ENCODE data around the gene ENPEP. TPM values are rescaled to one million over a fixed set of nuclear protein-coding genes. Genes with fewer than 3 reads are reported as not detected.
"Not testable (repeated sequence)": the region's sequence is repeated elsewhere in the genome, so short reads cannot be mapped to it uniquely, and the experiment has no call there.

The ENPEP gene
- total RNA-seq = 1 to 10 TPM; 2.0 to 6.6 (median 2.4) TPM

- TF ChIP-seq POLR2A (IDR thresholded peaks at IDR 0.05) = no peak
- no peak for TF ChIP-seq CTCF (IDR thresholded peaks at IDR 0.05)
- Histone ChIP-seq H3K9me3 (no peaks in the 10 kb centered on the region), H3K27ac (peak within 1 kb of the TSS in 1 of 3 donors; percentile 33), H3K27me3 (no peaks in the 10 kb centered on the region), H3K4me3 (replicated peaks in 1 of 3) (peak within 1 kb of the TSS in 1 of 3 donors; percentile 12), H3K4me1 (no peaks in the 10 kb centered on the region), H3K36me3 (no peaks in the 10 kb centered on the region)
- DNase-seq = no peak
- WGBS, 2 donors = 44% methylated on average over 35 to 38 of the region's 39 CpGs
- intact Hi-C loops (cut with DNase I) = no loop called here
These were observed at the start of gene ENPEP for GRCh38 chr4:110475881-110476818. Gene ENPEP, plus strand, starts transcription at chr4:110476155. Its CDS starts 260 bp downstream, at chr4:110476415.

GRCh38 chr4:110431805-110432204, 44.1 kb upstream of the ENPEP start:
- H3K27ac ChIP-seq; H3K4me1 ChIP-seq; DNase-seq; H3K36me3 ChIP-seq; H3K27me3 ChIP-seq; intact Hi-C loops (cut with DNase I); H3K9me3 ChIP-seq; H3K4me3 ChIP-seq (replicated peaks in 1 of 3): not testable (repeated sequence)
- 52 to 67% methylated on average over 2 of the region's 2 CpGs for WGBS, 2 donors

GRCh38 chr4:110437292-110437691, 38.7 kb upstream of the ENPEP start:
- H3K27ac ChIP-seq; H3K4me3 ChIP-seq (replicated peaks in 1 of 3); DNase-seq; intact Hi-C loops (cut with DNase I); H3K27me3 ChIP-seq; H3K4me1 ChIP-seq; H3K9me3 ChIP-seq; H3K36me3 ChIP-seq: not testable (repeated sequence)
- 66 to 76% methylated on average over 3 of the region's 3 CpGs for WGBS, 2 donors

- DNase-seq = not testable (repeated sequence)
These were observed 36.7 kb upstream of the ENPEP start for GRCh38 chr4:110439209-110439608.

GRCh38 chr4:110442309-110442708, 33.6 kb upstream of the ENPEP start:
- WGBS, 2 donors = 67 to 84% methylated on average over 2 of the region's 2 CpGs
- Histone ChIP-seq H3K9me3 (no peaks in the 10 kb centered on the region), H3K4me1 (no peaks in the 10 kb centered on the region), H3K27ac (no peak overlapping the region), H3K36me3 (no peaks in the 10 kb centered on the region), H3K27me3 (no peaks in the 10 kb centered on the region), H3K4me3 (replicated peaks in 1 of 3) (no peak overlapping the region)
- TF ChIP-seq POLR2A (IDR thresholded peaks at IDR 0.05) (no peak), CTCF (IDR thresholded peaks at IDR 0.05) (no peak)
- DNase-seq = no peak
- intact Hi-C loops (cut with DNase I) = no loop called here

More at GRCh38 chr4:110439209-110439608, 36.7 kb upstream of the ENPEP start:
- intact Hi-C loops (cut with DNase I); H3K4me1 ChIP-seq; H3K27me3 ChIP-seq; H3K27ac ChIP-seq; H3K36me3 ChIP-seq; H3K9me3 ChIP-seq; H3K4me3 ChIP-seq (replicated peaks in 1 of 3): not testable (repeated sequence)
- 92% methylated on average over 1 of the region's 1 CpG for WGBS, 2 donors

GRCh38 chr4:110442788-110443187, 33.2 kb upstream of the ENPEP start:
- intact Hi-C loops (cut with DNase I) = no loop called here
- Histone ChIP-seq H3K4me3 (replicated peaks in 1 of 3) (no peak overlapping the region), H3K4me1 (no peaks in the 10 kb centered on the region), H3K9me3 (no peaks in the 10 kb centered on the region), H3K27me3 (no peaks in the 10 kb centered on the region), H3K36me3 (no peaks in the 10 kb centered on the region), H3K27ac (no peak overlapping the region)
- 94 to 100% methylated on average over 2 of the region's 2 CpGs for WGBS, 2 donors
- DNase-seq = no peak
- TF ChIP-seq POLR2A (IDR thresholded peaks at IDR 0.05) = no peak
- no peak for TF ChIP-seq CTCF (IDR thresholded peaks at IDR 0.05)

Data from thyroid gland (tissue), 4 donors.